ENCODE measurements around the gene GPR27. TPM values are rescaled to one million over a fixed set of nuclear protein-coding genes. Genes with fewer than 3 reads are reported as not detected.

GPR27 gene
- polyA plus RNA-seq, 1 donor from 2014 or later = 0.11 TPM

DNA sequence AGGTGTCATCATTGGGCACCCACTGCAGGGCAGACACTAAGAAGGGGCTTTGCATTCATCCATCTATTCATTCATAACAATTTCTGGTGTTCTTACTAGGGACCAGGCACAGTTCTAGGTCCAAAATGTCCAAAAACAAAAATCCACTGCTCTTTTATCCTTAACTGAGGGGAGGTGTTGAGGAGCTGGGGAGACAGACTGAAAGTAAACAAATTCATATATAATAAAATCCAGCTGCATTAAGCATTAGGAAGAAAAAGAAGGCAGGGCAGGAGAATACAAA, 29.5 kb upstream of the GPR27 start:
- Mint-ChIP-seq H3K27ac (peak overlapping the region; percentile 20 to 93 (median 68)), H3K4me1 (peaks cover 21 to 28% (median 23%) of the 10 kb centered on the region in 3 donors), H3K9me3 (no peaks in the 10 kb centered on the region), H3K4me3 (peak overlapping the region; percentile 81 to 93 (median 87)), H3K36me3 (peaks cover 3% of the 10 kb centered on the region), H3K27me3 (peaks cover 12% of the 10 kb centered on the region)

DNA sequence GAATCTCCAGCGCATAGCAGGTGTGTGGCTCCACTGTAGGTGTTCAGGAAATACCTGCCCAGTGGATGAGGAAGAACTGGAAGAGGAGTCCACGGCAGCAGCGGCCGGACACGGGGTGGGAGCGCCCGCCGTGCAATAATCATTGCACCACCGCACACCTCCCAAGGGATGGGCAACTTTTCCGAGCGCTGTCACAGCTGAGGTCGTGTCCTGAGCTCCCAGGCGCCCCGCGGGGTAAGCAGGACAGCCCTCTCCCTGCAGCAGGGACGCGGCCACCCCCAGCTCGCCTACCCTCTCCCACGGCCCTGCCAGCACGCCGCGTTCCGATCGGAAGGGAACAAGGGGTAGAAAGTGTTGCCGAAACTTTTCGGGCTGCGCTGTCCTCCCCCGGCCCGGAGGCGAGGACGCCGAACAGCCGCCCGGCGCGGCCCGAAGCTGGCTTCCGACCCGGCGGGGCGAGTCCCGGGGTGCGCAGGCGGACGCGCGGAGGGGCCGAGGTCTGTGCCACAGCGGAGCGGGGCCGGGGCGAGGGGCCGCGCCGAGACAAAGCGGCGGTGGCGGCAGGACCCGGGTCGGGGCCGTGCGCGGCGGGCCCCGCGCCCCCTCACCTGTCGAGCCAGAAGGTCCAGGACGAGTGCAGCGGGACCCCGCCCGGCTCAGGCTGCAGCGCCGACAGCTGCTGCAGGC, 28.9 kb upstream of the GPR27 start:
- H3K9me3 Mint-ChIP-seq = no peaks in the 10 kb centered on the region
- H3K4me1 Mint-ChIP-seq = peaks cover 21 to 28% (median 27%) of the 10 kb centered on the region in 3 donors
- H3K27ac Mint-ChIP-seq = peak overlapping the region in 1 of 3 donors; percentile 93
- H3K27me3 Mint-ChIP-seq = peaks cover 12% of the 10 kb centered on the region
- peaks cover 3% of the 10 kb centered on the region for H3K36me3 Mint-ChIP-seq
- peak overlapping the region; percentile 81 to 93 (median 87) for H3K4me3 Mint-ChIP-seq

DNA sequence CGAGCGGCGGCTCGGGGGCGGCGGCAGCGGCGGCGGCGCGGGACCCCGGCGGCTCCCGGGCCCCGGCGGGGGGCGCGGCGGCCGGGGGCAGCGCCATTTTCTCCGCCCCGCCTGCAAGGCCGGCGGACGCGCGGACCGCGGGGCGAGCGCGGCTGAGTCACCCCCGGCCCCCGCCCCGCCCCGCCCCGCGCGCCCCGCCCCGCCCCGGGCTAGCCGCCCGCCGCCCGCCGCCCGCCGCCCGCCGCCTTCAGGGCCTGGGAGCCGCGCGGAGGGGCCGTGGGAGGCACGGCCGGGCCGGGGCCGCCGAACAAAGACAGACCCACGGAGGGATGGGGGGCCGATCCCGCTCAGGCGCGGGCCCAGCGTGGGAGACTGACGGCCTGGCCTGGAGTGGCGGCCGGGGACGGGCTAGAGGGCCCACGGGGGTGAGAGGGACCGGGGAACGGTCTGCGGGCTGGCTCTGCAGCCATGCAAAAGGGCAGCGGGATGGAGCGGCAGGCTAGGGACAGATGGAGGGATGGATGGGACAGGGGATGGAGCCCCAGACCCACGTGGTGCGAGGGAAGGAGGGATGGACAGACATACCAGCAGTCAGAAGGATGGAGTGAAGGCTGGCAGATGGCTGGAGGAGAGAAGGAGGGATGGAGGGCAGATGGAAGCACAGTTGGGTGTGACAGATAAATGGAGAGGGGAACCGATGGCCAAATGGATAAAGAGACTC, 28.2 kb upstream of the GPR27 start, which contains the start of gene EIF4E3:
TSS of gene EIF4E3 (minus strand) at position 132 of the 721 bp plus-strand sequence. CDS start at position 97, 35 bp downstream.
- Mint-ChIP-seq H3K27me3 (peaks cover 13% of the 10 kb centered on the region), H3K36me3 (peaks cover 3% of the 10 kb centered on the region), H3K4me1 (peaks cover 26 to 32% (median 28%) of the 10 kb centered on the region in 3 donors), H3K4me3 (peak within 1 kb of the TSS; percentile 83 to 93 (median 88)), H3K9me3 (no peaks in the 10 kb centered on the region), H3K27ac (peak within 1 kb of the TSS; percentile 20 to 93 (median 68))

DNA sequence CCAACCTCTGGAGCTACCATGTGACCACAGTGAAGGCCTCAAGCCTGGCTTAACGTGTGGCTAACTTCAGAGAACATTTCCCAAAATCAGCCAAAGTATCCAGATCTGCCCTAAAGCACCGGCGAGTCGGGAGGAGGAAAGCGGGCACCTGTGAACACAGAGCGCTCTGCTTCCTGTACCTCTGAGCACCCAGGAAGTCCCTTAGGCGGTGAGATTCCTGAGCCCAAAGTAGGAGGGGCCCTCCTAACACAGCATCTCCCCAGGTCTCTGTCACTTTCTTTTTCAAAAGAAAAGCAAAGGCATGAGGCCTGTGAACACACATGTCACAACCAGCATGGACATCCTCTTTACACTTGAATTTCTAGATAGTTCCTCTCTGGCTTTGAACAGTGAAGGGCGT, 27.5 kb upstream of the GPR27 start:
- peaks cover 3% of the 10 kb centered on the region for H3K36me3 Mint-ChIP-seq
- H3K9me3 Mint-ChIP-seq = no peaks in the 10 kb centered on the region
- H3K27ac Mint-ChIP-seq = peak overlapping the region in 2 of 3 donors; percentile 64 to 92
- peaks cover 28 to 31% (median 28%) of the 10 kb centered on the region in 3 donors for H3K4me1 Mint-ChIP-seq
- H3K27me3 Mint-ChIP-seq = peaks cover 8% of the 10 kb centered on the region
- peak overlapping the region; percentile 70 to 89 (median 85) for H3K4me3 Mint-ChIP-seq

DNA sequence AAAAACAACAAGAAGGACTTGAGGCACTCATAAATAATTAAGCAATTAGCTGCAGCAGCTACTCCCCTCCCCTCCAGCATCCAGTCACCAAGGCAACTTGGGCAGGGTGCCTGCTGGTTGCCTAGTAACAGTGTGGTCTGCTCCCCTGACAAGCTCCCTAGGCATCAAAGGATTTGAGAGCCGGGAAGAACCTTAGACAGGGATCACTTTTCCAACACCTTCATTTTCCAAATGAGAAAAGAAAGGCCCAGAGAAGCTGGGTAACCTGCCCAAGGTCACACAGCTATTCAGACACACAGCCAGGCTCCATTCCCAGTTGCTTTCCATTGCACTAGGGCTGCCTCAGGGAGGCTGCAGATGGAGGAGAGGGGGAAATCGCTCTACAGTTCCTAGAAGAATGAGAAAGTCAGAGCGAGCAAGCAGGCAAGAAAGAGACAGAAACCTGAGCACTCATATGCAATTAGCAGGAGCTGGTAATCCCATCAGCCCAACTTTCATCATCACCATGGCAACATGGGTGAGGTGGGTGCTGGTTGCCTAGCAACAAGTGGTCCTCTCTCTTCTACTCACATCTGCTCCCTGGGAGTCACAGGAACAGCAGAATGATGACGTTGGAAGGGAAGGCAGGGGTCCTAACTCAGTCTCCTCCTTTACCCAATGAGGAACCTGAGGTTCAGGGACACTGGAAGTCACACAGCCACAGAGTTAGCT, 24.9 kb upstream of the GPR27 start:
- Mint-ChIP-seq H3K4me3 (peak overlapping the region in 1 of 4 donors; percentile 17), H3K9me3 (no peaks in the 10 kb centered on the region), H3K4me1 (peaks cover 15 to 19% (median 16%) of the 10 kb centered on the region in 3 donors), H3K27me3 (peaks cover 12% of the 10 kb centered on the region), H3K27ac (peak overlapping the region in 1 of 3 donors; percentile 16), H3K36me3 (peaks cover 3% of the 10 kb centered on the region)

DNA sequence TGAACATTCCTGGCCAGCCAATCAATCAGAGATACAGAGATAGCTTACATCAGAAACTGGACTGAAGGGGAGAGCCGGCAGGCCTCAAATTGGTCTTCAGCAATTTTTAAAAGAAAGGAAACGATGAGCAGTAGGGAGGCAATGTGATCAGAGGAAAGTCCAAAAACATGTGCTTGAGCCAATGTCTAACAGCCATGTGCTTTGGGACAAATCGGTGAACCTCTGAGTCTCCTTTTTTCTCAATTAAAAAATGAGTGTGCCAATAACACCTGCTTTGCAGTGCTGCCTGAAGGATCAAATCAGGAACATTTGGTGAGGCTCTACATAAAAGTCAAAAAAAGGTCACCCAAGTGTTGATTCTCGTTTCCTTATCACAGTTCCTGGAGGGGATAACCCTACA, 21.0 kb upstream of the GPR27 start:
- Mint-ChIP-seq H3K4me3 (no peak overlapping the region), H3K9me3 (peaks cover 0 to 9% (median 6%) of the 10 kb centered on the region in 3 donors), H3K36me3 (no peaks in the 10 kb centered on the region), H3K4me1 (peaks cover 0 to 9% (median 8%) of the 10 kb centered on the region in 3 donors), H3K27ac (no peak overlapping the region), H3K27me3 (peaks cover 26% of the 10 kb centered on the region)

DNA sequence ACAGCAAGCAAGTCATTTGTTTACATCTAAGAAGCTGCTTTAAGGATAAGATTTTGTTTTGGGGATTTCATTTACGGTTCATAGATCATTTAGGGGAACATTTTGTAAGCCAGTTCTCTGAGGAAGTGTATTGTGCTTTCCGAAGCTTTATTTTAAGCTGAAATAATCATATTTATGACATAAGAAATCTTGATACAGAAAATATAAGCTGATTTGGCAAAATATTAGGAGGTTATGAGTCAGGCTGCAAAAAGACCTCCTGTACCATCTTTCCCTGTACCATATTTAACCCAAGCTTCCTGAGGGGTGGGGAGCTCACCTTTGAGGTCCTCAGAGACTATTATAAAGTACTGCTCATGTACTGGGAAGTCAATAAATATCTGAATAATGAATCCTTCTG, 20.3 kb upstream of the GPR27 start:
- peaks cover 29% of the 10 kb centered on the region for H3K27me3 Mint-ChIP-seq
- no peak overlapping the region for H3K4me3 Mint-ChIP-seq
- no peak overlapping the region for H3K27ac Mint-ChIP-seq
- H3K36me3 Mint-ChIP-seq = no peaks in the 10 kb centered on the region
- peaks cover 0 to 10% (median 7%) of the 10 kb centered on the region in 3 donors for H3K9me3 Mint-ChIP-seq
- peaks cover 0 to 9% (median 8%) of the 10 kb centered on the region in 3 donors for H3K4me1 Mint-ChIP-seq

DNA sequence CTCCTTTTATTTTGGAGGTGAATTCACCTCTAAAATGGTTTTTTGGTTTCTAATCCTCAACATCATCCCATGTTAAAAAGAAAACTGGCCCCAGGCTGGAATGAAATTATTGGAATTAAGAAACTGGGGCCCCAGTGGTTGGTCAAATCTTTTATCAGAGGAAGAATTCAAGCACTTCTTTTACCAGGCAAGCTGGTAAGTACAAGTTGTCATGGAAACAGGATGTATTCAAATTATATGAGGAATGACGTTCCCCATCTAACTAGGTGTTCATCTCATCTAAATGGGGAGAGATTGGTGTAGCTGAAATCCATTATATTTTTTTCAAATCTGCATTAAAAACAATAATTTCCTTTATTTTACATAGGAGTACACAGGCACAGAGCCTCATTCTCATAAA, 18.8 kb upstream of the GPR27 start:
- Mint-ChIP-seq H3K4me1 (peaks cover 0 to 6% (median 4%) of the 10 kb centered on the region in 3 donors), H3K27ac (no peak overlapping the region), H3K9me3 (peaks cover 0 to 10% (median 7%) of the 10 kb centered on the region in 3 donors), H3K36me3 (no peaks in the 10 kb centered on the region), H3K4me3 (no peak overlapping the region), H3K27me3 (peaks cover 26% of the 10 kb centered on the region)

DNA sequence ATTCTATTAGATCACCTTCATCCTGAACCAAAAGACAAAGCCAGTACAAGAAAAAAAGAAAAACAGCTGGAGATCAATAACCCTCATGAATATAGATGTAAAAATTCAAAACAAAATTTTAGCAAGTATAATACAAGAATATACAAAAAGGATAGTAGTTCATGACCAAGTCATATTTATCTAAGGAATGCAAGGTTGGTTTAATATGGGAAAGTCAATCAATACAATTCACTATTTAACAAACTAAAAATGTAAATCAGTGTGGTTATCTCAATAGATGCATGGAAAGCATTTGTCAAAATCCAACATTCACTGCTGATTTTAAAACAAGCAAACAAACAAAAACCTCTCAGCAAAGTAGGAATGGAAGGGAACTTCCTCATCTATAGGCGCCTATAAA, 11.0 kb upstream of the GPR27 start:
- peaks cover 2 to 40% (median 13%) of the 10 kb centered on the region in 3 donors for H3K9me3 Mint-ChIP-seq
- no peaks in the 10 kb centered on the region for H3K4me1 Mint-ChIP-seq
- H3K4me3 Mint-ChIP-seq = no peak overlapping the region
- H3K27ac Mint-ChIP-seq = no peak overlapping the region
- H3K27me3 Mint-ChIP-seq = peaks cover 5% of the 10 kb centered on the region
- H3K36me3 Mint-ChIP-seq = no peaks in the 10 kb centered on the region

DNA sequence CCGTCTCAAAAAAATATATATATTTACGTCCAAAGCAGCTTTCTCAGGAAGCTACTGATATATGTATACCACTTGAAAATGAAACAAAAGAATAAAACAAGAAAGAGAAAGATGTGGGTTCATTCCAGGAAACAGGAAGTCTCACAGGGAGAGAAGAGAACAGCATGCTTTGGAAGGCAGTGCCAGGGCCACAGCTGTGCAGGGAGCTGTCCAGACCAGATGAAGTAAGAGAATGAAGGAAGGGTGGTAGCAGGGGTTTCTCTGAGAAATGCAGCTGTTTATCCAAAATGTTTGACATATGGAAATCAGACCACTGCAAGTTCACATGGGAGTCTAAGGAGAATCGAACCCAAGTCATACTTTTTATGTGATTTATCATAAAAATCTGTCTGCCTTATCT, 8.9 kb upstream of the GPR27 start:
- Mint-ChIP-seq H3K27me3 (peaks cover 1% of the 10 kb centered on the region), H3K27ac (no peak overlapping the region), H3K4me3 (no peak overlapping the region), H3K36me3 (no peaks in the 10 kb centered on the region), H3K4me1 (no peaks in the 10 kb centered on the region), H3K9me3 (peaks cover 2 to 39% (median 11%) of the 10 kb centered on the region in 3 donors)

DNA sequence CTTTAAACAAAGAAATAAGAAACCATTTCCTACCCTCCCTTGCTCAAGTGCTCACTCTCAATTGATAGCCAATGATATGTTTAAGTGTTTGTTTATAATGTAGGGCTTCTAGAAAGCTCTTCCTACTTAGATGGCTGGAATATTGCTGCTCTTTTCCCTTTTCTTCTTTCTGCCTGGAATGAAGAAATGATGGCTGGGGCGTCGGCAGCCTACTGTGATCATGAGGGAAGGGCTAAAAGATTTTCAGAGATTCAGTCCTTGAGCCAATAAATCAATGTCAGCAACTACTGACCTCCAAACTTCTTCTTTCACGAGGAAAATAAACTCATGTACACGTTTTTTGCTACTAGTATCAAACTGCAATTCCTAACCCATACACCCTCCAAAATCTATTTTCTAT, 2.1 kb upstream of the GPR27 start:
- Mint-ChIP-seq H3K27me3 (peaks cover 35% of the 10 kb centered on the region), H3K27ac (no peak overlapping the region), H3K4me3 (no peak overlapping the region), H3K36me3 (peaks cover 1% of the 10 kb centered on the region), H3K4me1 (peaks cover 4 to 6% (median 4%) of the 10 kb centered on the region in 3 donors), H3K9me3 (peaks cover 0 to 2% (median 0%) of the 10 kb centered on the region in 3 donors)

DNA sequence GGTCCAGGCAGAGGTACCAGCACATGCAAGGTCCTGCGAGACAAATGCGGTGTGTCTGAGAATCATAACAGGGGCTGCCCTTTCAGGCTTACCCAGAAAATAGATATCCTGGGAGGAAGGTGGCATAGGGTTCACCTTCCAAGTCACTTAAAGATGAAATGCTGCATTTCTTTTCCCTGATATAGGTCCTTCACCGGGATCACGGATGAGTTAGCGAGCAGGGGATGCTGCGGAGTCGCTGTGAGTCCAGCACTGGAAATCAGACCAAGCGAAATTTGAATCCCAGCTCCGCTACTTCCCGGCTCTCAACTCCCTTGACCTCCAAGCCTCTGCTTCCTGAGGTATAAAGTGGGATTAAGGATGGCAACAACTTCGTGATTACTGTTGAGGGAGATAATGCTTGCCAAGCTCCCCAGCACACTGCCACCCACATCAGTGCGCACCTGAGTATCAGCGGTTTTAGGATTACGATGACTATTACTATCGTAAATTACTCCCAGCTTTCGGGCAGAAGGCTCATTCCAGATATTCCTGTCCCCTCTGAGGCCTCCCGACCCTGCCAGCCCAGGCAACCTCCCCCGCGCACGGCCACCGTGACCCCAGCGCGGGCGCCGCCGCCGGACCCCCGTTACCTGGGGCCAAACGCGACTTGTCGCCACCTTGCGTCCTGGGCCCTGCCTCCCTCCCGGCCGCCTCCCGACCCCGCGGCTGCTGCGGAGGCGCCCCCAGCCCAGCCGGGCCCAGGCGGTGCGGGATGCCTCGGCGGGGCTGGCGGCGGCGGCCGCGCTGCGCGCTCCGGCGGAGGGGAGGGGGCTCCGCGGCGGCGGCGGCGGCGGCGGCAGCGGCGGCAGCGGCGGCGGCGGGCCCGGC, 589 bp upstream of the GPR27 start:
- Mint-ChIP-seq H3K4me1 (peaks cover 4 to 6% (median 4%) of the 10 kb centered on the region in 3 donors), H3K9me3 (peaks cover 0 to 2% (median 0%) of the 10 kb centered on the region in 3 donors), H3K4me3 (peak overlapping the region in 3 of 4 donors; percentile 25 to 68 (median 57)), H3K27me3 (peaks cover 38% of the 10 kb centered on the region), H3K36me3 (peaks cover 1% of the 10 kb centered on the region), H3K27ac (peak overlapping the region in 1 of 3 donors; percentile 85)

DNA sequence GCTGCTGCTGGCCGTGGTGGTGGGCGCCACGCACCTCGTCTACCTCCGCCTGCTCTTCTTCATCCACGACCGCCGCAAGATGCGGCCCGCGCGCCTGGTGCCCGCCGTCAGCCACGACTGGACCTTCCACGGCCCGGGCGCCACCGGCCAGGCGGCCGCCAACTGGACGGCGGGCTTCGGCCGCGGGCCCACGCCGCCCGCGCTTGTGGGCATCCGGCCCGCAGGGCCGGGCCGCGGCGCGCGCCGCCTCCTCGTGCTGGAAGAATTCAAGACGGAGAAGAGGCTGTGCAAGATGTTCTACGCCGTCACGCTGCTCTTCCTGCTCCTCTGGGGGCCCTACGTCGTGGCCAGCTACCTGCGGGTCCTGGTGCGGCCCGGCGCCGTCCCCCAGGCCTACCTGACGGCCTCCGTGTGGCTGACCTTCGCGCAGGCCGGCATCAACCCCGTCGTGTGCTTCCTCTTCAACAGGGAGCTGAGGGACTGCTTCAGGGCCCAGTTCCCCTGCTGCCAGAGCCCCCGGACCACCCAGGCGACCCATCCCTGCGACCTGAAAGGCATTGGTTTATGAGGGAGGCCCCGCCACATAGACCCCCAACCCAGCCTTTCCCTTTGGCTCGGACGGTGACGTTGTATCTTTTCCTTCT, 1.1 kb downstream of the GPR27 start:
- Mint-ChIP-seq H3K9me3 (peaks cover 0 to 2% (median 0%) of the 10 kb centered on the region in 3 donors), H3K27ac (peak overlapping the region in 1 of 3 donors; percentile 2), H3K4me1 (peaks cover 4 to 6% (median 4%) of the 10 kb centered on the region in 3 donors), H3K27me3 (peaks cover 46% of the 10 kb centered on the region), H3K4me3 (peak overlapping the region; percentile 38 to 80 (median 66)), H3K36me3 (peaks cover 1% of the 10 kb centered on the region)

DNA sequence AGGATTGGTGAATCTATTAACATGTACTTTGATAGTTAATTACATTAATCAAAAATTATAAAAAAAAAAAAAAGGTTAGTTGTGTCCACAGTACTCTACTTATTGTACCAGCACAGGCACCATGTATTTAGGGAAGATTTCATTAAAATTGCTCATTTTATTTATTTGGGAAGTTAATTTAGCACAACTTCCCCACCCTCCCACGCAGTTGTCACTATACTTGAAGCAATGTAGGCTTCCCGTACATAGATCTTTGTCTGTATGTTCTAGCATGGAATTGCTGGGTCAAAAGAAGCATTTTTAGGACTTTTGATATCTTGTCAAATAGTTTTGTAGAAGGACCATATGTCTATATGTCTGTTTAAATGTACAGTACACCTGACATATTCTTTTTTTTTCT, 4.4 kb downstream of the GPR27 start:
- Mint-ChIP-seq H3K36me3 (peaks cover 2% of the 10 kb centered on the region), H3K9me3 (no peaks in the 10 kb centered on the region), H3K27ac (no peak overlapping the region), H3K4me1 (peaks cover 2 to 4% (median 4%) of the 10 kb centered on the region in 3 donors), H3K4me3 (no peak overlapping the region), H3K27me3 (peaks cover 39% of the 10 kb centered on the region)

Data from IgD-negative memory B cell (primary cell).